Caco-2 (cell line): Measurements from ENCODE around the gene AVL9. TPM values are rescaled to one million over a fixed set of nuclear protein-coding genes. Genes with fewer than 3 reads are reported as not detected.

Experiments used
- BruUV-seq: library from RNA; stranded (reverse); fragments of 400-500 nt; replicated peaks from 2 replicates; lab custom pipeline; 2021; lab: Mats Ljungman, UMichigan
- CTCF ChIA-PET: fragments of 300-600 bp; sonication (Branson Sonifier 250); formaldehyde crosslinking; loops from one replicate; lab custom pipeline; 2022; ENCODE audit warnings: antibody characterized with exemption; lab: Charles Lee
- POLR2A ChIA-PET: fragments of 300-600 bp; sonication (Branson Sonifier 250); formaldehyde crosslinking; loops from one replicate; lab custom pipeline; 2022; ENCODE audit warnings: antibody characterized with exemption; lab: Charles Lee
- DNase-seq, 2 experiments: peaks; one replicate each; pipeline versions ENCODE4 v3.0.0 to v3.0.0-alpha.2; 2020 to 2022
- H3K27me3 ChIP-seq: replicated peaks from 2 replicates; pipeline ENCODE4 v1.6.0; 2011; ENCODE audit warnings: low read length; ENCODE audit not compliant: control insufficient read depth, insufficient read depth
- H3K36me3 ChIP-seq: 2 replicates; pipeline ENCODE4 v1.5.1; 2011; ENCODE audit warnings: low read length; ENCODE audit not compliant: control insufficient read depth, insufficient read depth
- H3K4me1 ChIP-seq: fragments of 250-450 bp; sonication (Bioruptor Pico); 2 replicates; pipeline ENCODE4 v1.5.1; 2020; ENCODE audit warnings: mild to moderate bottlenecking
- H3K4me3 ChIP-seq: 2 replicates; pipeline ENCODE4 v1.5.1; 2011; ENCODE audit warnings: low read depth, mild to moderate bottlenecking, control low read depth, low read length
- H3K9me3 ChIP-seq: fragments of 250-450 bp; sonication (Bioruptor Pico); 2 replicates; pipeline ENCODE4 v1.5.1; 2020; ENCODE audit warnings: mild to moderate bottlenecking, moderate library complexity
- H3K27ac Mint-ChIP-seq: one replicate; pipeline ENCODE4 v1.8.0; 2022; ENCODE audit warnings: mixed read lengths; ENCODE audit not compliant: unreplicated experiment
- H3K27me3 Mint-ChIP-seq: one replicate; pipeline ENCODE4 v1.8.0; 2022; ENCODE audit warnings: mixed read lengths; ENCODE audit not compliant: insufficient read depth, unreplicated experiment
- H3K36me3 Mint-ChIP-seq: one replicate; pipeline ENCODE4 v1.8.0; 2022; ENCODE audit warnings: mild to moderate bottlenecking, mixed read lengths; ENCODE audit not compliant: insufficient read depth, unreplicated experiment
- H3K4me1 Mint-ChIP-seq: one replicate; pipeline ENCODE4 v1.8.0; 2022; ENCODE audit warnings: low read depth, mixed read lengths; ENCODE audit not compliant: unreplicated experiment
- H3K4me3 Mint-ChIP-seq: one replicate; pipeline ENCODE4 v1.8.0; 2022; ENCODE audit warnings: mild to moderate bottlenecking, moderate library complexity, mixed read lengths; ENCODE audit not compliant: unreplicated experiment
- H3K9me3 Mint-ChIP-seq: one replicate; pipeline ENCODE4 v1.8.0; 2022; ENCODE audit warnings: mixed read lengths; ENCODE audit not compliant: unreplicated experiment
- CTCF ChIP-seq, 2 experiments: fragments of 200-600 bp in 1 of 2; IDR thresholded peaks; 1 replicate in 1 of 2; 2 replicates in 1 of 2; pipeline versions ENCODE4 v1.5.1 to v1.8.0; 2011 to 2022; ENCODE audit warnings: antibody characterized with exemption in 1 of 2, control low read depth in 1 of 2, inconsistent platforms in 1 of 2, low read depth in 1 of 2, low read length in 1 of 2, mild to moderate bottlenecking in 1 of 2, moderate library complexity in 1 of 2; ENCODE audit not compliant: insufficient read depth in 1 of 2, severe bottlenecking in 1 of 2, unreplicated experiment in 1 of 2
- intact Hi-C: fragments of 100-400 bp; cut with micrococcal nuclease; formaldehyde crosslinking; loops from one replicate; pipeline ENCODE4 v1.10.0; 2022; ENCODE audit not compliant: unreplicated experiment
- total RNA-seq: library from RNA; stranded (reverse); gene quantifications from 2 replicates; pipeline ENCODE4 v1.2.3, GENCODE V29; 2022

Gene AVL9
- total RNA-seq, 1 experiment from 2014 or later: 39.7 TPM

GRCh38 chr7:32481176-32481575 is 14.1 kb upstream of the AVL9 start:
- no peak for TF ChIP-seq CTCF (IDR thresholded peaks at IDR 0.05; ENCODE audit: insufficient read depth in 1 of 2, low read depth in 1 of 2, low read length in 1 of 2, severe bottlenecking in 1 of 2, unreplicated experiment in 1 of 2)
- H3K27me3 Mint-ChIP-seq: no peaks in the 10 kb centered on the region
- BruUV-seq: no TSS peak

GRCh38 chr7:32481921-32482320 is 13.4 kb upstream of the AVL9 start:
- Histone ChIP-seq H3K36me3 (no peaks in the 10 kb centered on the region), H3K9me3 (no peaks in the 10 kb centered on the region), H3K4me3 (no peak overlapping the region), H3K27me3 (no peaks in the 10 kb centered on the region), H3K4me1 (no peaks in the 10 kb centered on the region)
- peaks cover under 1% of the 10 kb centered on the region for H3K36me3 Mint-ChIP-seq
- no peak for DNase-seq
- BruUV-seq: no TSS peak
- no peaks in the 10 kb centered on the region for H3K9me3 Mint-ChIP-seq
- CTCF ChIA-PET: no interaction called here
- intact Hi-C loops: no loop called here
- no peaks in the 10 kb centered on the region for H3K27me3 Mint-ChIP-seq
- H3K4me3 Mint-ChIP-seq: no peak overlapping the region
- no peak for TF ChIP-seq CTCF (IDR thresholded peaks at IDR 0.05; ENCODE audit: insufficient read depth in 1 of 2, low read depth in 1 of 2, low read length in 1 of 2, severe bottlenecking in 1 of 2, unreplicated experiment in 1 of 2)
- H3K27ac Mint-ChIP-seq: no peak overlapping the region
- POLR2A ChIA-PET: no interaction called here
- no peaks in the 10 kb centered on the region for H3K4me1 Mint-ChIP-seq

More at GRCh38 chr7:32481176-32481575, 14.1 kb upstream of the AVL9 start:
- Mint-ChIP-seq H3K4me1 (no peaks in the 10 kb centered on the region), H3K36me3 (no peaks in the 10 kb centered on the region), H3K4me3 (no peak overlapping the region), H3K27ac (no peak overlapping the region), H3K9me3 (no peaks in the 10 kb centered on the region)
- Histone ChIP-seq H3K4me3 (no peak overlapping the region), H3K27me3 (no peaks in the 10 kb centered on the region), H3K36me3 (no peaks in the 10 kb centered on the region), H3K9me3 (no peaks in the 10 kb centered on the region), H3K4me1 (no peaks in the 10 kb centered on the region)
- DNase-seq: no peak
- ChIA-PET POLR2A (no interaction called here), CTCF (no interaction called here)
- intact Hi-C loops: no loop called here

GRCh38 chr7:32489788-32490126 is 5.5 kb upstream of the AVL9 start:
- no peaks in the 10 kb centered on the region for H3K9me3 Mint-ChIP-seq
- Histone ChIP-seq H3K4me1 (no peaks in the 10 kb centered on the region), H3K27me3 (no peaks in the 10 kb centered on the region), H3K4me3 (peak overlapping the region; percentile 93), H3K9me3 (no peaks in the 10 kb centered on the region), H3K36me3 (no peaks in the 10 kb centered on the region)
- peak overlapping the region; percentile 89 for H3K4me3 Mint-ChIP-seq
- no peaks in the 10 kb centered on the region for H3K27me3 Mint-ChIP-seq
- TF ChIP-seq CTCF (IDR thresholded peaks at IDR 0.05; ENCODE audit: insufficient read depth in 1 of 2, low read depth in 1 of 2, low read length in 1 of 2, severe bottlenecking in 1 of 2, unreplicated experiment in 1 of 2): no peak
- intact Hi-C loops: loop anchor here (1.0 to 2.0 kb wide), 2 partner anchors 97 to 147 kb away; no protein-coding TSS in a partner anchor
- peaks cover 22% of the 10 kb centered on the region for H3K36me3 Mint-ChIP-seq
- peaks cover 6% of the 10 kb centered on the region for H3K4me1 Mint-ChIP-seq
- CTCF ChIA-PET: interaction anchor here (1.3 kb wide), 1 partner anchor 10 kb away, joined by 5 read pairs; no protein-coding TSS in a partner anchor
- peak overlapping the region; percentile 95 for H3K27ac Mint-ChIP-seq
- TSS peak; percentile 18 for BruUV-seq
- POLR2A ChIA-PET: interaction anchor here (0.5 kb wide), 1 partner anchor 46 kb away, joined by 3 read pairs; no protein-coding TSS in a partner anchor
- no peak for DNase-seq
